GM18907 (cell line): Measurements from ENCODE around the gene TBC1D19.

Experiments used
- ATAC-seq: cut with Tn5 transposase; IDR thresholded peaks from one replicate; pipeline ENCODE4 v1.9.1; 2021; ENCODE audit warnings: mild to moderate bottlenecking, moderate library complexity; ENCODE audit not compliant: unreplicated experiment

The TBC1D19 gene

DNA sequence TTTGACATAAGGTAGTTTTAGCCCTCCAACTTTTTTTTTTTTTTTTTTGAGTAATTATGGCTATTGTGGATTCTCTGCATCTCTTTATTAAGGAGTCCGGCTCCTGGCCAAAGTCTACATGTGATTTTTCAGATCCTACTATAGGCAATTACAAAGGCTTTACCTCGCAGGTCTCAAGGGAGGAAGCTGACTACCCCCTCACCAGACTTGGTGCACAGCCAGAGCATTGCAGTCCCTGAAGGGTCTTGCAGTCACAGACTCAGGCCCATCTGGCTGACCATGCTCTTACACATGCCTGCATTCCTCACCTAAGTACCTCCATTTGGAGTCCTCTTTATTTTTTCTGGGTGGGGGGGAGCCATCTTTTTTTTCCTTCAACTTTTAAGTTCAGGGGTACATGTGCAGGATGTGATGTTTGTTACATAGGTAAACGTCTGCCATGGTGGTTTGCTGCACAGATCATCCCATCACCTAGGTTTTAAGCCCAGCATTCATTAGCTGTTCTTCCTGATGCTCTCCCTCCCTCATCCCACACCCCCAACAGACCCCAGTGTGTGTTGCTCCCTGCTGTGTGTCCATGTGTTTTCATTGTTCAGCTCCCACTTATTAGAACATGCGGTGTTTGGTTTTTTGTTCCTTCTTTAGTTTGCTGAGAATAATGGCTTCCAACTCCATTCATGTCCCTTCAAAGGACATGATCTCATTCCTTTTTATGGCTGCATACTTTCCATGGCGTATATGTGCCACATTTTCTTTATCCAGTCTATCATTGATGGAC, 188.4 kb downstream of the TBC1D19 start:
- ATAC-seq = no peak

DNA sequence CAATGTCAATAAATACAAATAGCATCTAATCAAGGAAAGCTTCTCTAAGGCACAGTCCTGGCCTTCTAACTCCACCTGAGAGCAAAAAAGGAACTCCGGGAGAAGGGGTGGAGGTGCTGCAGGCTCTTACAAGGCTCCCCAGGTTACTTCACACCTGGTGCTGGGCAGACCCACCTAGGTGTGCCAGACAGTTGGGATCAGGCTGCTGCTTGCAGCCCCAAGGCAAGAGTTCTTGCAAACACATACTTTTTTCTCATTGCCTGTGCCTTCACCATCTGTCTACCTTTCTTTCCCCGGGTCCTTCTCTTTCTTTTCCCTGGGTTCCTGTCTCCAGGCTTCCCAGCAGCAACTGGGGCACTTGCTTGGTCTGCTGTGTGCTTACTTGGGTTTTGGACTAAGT, 195.3 kb downstream of the TBC1D19 start:
- no peak for ATAC-seq

DNA sequence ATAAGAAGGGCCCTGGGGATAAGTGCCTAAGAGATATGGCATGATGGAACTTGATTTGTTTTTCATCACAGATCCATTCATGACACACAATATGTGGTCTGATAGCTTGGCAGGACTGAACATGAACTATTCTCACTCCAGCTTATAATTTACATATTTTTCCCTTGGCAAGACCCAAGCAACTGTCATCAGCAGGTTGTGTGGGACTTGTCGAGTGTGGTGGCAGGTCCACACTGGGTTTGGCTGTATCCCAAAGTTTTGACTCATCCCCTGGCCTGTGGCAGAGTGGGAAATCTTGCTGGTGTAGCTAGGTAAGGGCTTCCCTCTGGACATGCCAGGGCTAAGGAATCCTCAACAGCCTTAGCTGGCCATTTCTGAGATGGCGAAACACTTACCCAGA, 195.8 kb downstream of the TBC1D19 start:
- no peak for ATAC-seq

GRCh38 chr4:26780539-26780938, 196.7 kb downstream of the TBC1D19 start:
- ATAC-seq = peak; percentile 89

GRCh38 chr4:26782168-26782829, 198.4 kb downstream of the TBC1D19 start:
- no peak for ATAC-seq

DNA sequence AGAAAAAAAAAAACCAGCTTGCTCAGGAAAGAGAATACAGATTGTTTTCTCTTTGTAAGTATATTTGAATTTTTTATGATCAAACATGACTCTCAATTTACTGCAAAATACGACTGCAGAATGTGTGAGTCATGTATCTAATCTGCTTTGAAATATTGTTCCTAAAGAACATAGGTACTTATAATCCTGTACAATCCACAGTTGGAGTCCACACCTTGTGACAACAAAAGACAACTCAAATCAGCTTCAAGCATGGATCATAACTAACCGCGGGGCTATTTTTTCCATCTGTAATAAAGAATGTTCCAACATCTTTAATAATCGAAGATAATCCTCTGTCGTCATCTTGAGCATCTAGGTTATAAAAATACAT, 198.9 kb downstream of the TBC1D19 start:
- ATAC-seq = no peak

- no peak for ATAC-seq
Observed at GRCh38 chr4:26784207-26784865, 200.5 kb downstream of the TBC1D19 start.

GRCh38 chr4:26785312-26785711, 201.4 kb downstream of the TBC1D19 start:
- ATAC-seq = no peak

DNA sequence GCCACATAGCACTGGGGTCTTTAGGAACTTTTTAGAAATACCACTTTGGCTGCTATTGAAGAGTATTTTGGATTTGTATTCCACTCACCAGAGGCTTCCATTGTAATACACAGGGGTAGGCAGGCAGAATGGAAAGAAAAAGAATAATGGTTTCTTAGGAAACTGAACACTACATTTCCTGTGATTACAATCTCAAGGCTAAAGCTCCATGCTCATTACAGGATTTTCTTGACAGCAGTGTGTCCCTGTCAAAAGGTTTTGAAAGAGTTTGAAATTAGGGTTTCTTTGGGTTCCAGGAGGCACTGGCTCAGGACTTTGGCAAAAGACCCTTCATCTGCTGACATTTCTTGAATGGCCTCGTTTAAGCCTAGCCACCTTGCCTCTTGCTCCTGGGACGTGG, 201.9 kb downstream of the TBC1D19 start:
- no peak for ATAC-seq

GRCh38 chr4:26786916-26787315, 203.0 kb downstream of the TBC1D19 start:
- ATAC-seq = no peak

GRCh38 chr4:26787461-26788340, 203.8 kb downstream of the TBC1D19 start:
- ATAC-seq = no peak

DNA sequence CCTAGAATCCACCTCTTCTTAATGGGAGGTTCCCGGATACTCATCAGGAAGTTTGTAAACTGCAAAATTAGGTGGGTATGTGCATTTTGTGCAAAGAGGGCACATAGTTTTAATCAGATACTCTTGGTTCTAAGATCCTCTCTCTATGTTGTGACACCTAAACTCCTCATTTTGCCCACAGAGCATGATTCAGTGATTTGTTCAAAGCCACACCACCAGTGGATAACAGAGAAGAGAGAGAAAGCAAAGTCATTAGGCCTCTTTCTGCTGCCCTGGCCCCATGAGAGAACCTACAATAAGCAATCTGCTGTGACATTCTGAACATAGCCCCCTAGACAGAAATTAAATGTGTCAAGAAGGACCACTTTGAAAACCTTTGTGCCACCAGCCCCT, 204.5 kb downstream of the TBC1D19 start:
- ATAC-seq = no peak

DNA sequence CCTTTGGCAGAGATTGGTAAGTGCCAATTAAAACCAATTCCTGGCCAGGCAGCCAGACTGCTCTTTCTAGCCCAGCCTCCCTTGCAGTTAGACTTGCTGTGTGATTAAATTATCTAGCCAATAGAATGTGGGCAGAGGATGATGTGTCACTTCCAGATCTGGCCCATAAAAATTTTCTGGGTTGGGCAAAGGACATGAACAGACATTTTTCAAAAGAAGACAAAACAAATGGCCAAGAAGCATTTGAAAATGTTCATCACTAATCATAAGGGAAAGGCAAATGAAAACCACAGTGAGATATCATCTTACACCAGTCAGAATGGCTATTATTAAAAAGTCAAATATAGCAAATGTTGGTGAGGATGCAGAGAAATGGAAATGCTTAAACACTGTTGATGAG, 205.3 kb downstream of the TBC1D19 start:
- ATAC-seq = no peak

DNA sequence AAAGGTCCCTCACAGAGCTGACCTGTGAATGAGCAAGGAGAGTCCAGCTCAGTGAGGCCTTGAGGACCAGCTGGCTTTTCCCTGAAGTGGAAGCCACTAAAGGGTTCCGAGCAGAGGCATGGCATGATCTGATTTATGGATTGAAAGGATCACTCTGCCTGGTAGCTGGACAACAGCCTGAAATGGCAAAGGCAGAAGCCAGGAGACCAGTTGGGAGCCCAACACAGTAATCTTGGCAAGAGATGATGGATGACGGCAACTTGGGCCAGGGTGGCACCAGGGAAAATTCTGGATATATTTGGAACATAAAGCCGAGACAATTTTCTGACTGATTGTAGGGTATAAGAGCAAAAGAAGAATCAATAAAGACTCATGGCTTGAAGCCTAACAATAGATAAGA, 207.5 kb downstream of the TBC1D19 start:
- no peak for ATAC-seq

GRCh38 chr4:26792639-26793038, 208.8 kb downstream of the TBC1D19 start:
- no peak for ATAC-seq

DNA sequence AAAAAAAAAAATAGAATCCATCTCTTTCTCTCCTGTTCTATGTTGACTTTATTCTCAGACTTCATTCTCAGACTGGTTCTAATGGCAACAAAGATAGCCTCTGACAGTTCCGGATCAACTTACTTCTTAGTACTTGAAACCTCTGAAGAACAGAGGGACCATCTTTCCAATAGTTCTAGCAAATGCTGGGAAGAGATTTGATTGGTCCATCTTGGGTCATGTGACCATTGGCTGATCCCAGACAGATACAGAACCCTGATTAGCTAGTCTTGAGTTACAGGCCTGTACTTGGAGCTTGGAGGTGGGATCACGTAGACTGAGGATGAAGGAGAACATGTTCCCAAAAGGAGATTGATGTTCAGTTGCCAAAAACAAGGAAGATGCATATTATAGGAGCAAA, 209.9 kb downstream of the TBC1D19 start:
- ATAC-seq = no peak

GRCh38 chr4:26796081-26796480, 212.2 kb downstream of the TBC1D19 start:
- no peak for ATAC-seq

DNA sequence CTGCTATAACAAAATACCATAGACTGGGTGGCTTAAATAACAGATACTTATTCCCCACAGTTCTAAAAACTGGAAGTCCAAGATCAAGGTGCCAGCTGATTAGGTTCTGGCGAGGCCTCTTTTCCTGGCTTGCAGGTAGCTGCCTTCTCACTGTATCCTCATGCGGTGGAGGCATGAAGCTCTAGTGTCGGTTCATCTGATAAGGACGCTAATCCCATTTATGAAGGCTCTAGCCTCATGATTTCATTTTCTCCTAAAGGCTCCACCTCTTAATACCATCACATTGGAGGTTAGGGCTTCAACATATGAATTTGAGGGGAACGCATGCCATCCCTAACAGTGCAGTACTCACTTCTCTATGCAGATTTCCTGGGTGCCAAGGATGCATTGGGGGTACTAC, 218.9 kb downstream of the TBC1D19 start:
- ATAC-seq = no peak

GRCh38 chr4:26803211-26803861, 219.5 kb downstream of the TBC1D19 start:
- no peak for ATAC-seq

DNA sequence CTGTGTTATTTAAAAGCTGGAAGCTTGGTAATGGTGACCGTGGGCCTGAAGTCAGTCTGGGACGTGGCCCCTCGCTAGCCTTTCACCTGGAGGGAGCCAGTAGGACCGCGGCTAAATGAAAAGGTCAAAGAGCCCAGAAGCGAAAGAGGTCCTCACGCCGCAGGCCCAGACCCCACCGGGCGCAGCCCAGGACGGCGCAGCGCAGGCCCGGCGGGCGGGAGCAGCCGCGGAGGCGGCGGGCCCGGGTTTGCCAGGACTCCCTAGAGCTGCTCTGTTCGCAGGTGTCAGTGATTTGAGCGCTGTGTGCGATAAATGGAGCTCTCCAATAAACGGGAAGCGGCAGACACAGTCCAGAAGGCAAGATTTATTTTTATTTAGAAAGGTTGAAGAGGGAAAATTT, 220.6 kb downstream of the TBC1D19 start:
- no peak for ATAC-seq

DNA sequence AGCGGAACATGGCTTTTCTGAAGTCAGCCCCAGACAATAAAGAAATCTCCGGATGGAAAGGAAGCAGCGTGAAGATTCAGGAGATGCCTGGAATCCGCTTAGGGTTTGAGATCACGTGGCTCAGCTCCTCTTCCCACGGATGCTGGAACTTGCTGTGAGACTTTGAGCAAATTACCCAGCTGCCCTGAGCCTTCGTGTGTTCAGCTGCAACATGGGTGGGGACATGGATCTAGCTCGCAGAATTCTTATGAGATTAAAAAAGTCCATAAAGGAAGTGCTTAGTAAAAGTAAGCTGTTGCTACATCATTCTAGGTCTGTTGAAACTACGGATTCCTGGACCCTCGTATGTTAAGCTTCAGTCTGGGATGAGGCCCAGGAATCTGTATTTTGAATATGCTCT, 221.0 kb downstream of the TBC1D19 start:
- no peak for ATAC-seq
